NCI-H2171 (cell line): ENCODE data around the gene NRF1.
"Not testable (repeated sequence)": the region's sequence is repeated elsewhere in the genome, so short reads cannot be mapped to it uniquely, and the experiment has no call there.

ENCODE experiments used
- DNase-seq: peaks from one replicate; lab custom pipeline; 2025; lab: John Stamatoyannopoulos, UW

NRF1 gene

GRCh38 chr7:129611246-129612111 is at the start of gene NRF1:
TSS of gene NRF1 (plus strand) at chr7:129611720. CDS start at chr7:129657352, 45,632 bp downstream.
- peak; percentile 91 for DNase-seq

- DNase-seq = not testable (repeated sequence)
Observed at GRCh38 chr7:129566323-129566722, 45.2 kb upstream of the NRF1 start.

- DNase-seq = no peak
Observed at GRCh38 chr7:129567377-129567776, 44.1 kb upstream of the NRF1 start.

- DNase-seq = no peak
Observed at GRCh38 chr7:129568240-129568639, 43.3 kb upstream of the NRF1 start.

- no peak for DNase-seq
Observed at GRCh38 chr7:129569326-129569725, 42.2 kb upstream of the NRF1 start.

GRCh38 chr7:129569811-129570215 is 41.7 kb upstream of the NRF1 start:
- no peak for DNase-seq

GRCh38 chr7:129571201-129571600 is 40.3 kb upstream of the NRF1 start:
- DNase-seq = no peak

- no peak for DNase-seq
Observed at GRCh38 chr7:129572205-129572604, 39.3 kb upstream of the NRF1 start.

GRCh38 chr7:129574487-129574886 is 37.0 kb upstream of the NRF1 start:
- peak; percentile 21 for DNase-seq

GRCh38 chr7:129575699-129576098 is 35.8 kb upstream of the NRF1 start:
- no peak for DNase-seq

- DNase-seq = no peak
Observed at GRCh38 chr7:129576138-129576537, 35.4 kb upstream of the NRF1 start.

- no peak for DNase-seq
Observed at GRCh38 chr7:129578829-129579228, 32.7 kb upstream of the NRF1 start.

GRCh38 chr7:129586179-129586578 is 25.3 kb upstream of the NRF1 start:
- DNase-seq = not testable (repeated sequence)

GRCh38 chr7:129588268-129588667 is 23.3 kb upstream of the NRF1 start:
- DNase-seq = no peak

GRCh38 chr7:129591868-129592267 is 19.7 kb upstream of the NRF1 start:
- DNase-seq = no peak

- DNase-seq = not testable (repeated sequence)
Observed at GRCh38 chr7:129596386-129596785, 15.1 kb upstream of the NRF1 start.

- DNase-seq = no peak
Observed at GRCh38 chr7:129597672-129598071, 13.8 kb upstream of the NRF1 start.

- no peak for DNase-seq
Observed at GRCh38 chr7:129599174-129599573, 12.3 kb upstream of the NRF1 start.

- DNase-seq = not testable (repeated sequence)
Observed at GRCh38 chr7:129603594-129603993, 7.9 kb upstream of the NRF1 start.

- DNase-seq = not testable (repeated sequence)
Observed at GRCh38 chr7:129604021-129604420, 7.5 kb upstream of the NRF1 start.

GRCh38 chr7:129604713-129605437 is 6.6 kb upstream of the NRF1 start:
- DNase-seq = no peak

GRCh38 chr7:129605960-129606614 is 5.4 kb upstream of the NRF1 start:
- no peak for DNase-seq

- no peak for DNase-seq
Observed at GRCh38 chr7:129606803-129607202, 4.7 kb upstream of the NRF1 start.
